ENCODE measurements around the gene PAK3. TPM values are rescaled to one million over a fixed set of nuclear protein-coding genes. Genes with fewer than 3 reads are reported as not detected.

Gene PAK3
- total RNA-seq, 4 donors from 2014 or later, result 1.3 to 7.0 (median 4.0) TPM

DNA sequence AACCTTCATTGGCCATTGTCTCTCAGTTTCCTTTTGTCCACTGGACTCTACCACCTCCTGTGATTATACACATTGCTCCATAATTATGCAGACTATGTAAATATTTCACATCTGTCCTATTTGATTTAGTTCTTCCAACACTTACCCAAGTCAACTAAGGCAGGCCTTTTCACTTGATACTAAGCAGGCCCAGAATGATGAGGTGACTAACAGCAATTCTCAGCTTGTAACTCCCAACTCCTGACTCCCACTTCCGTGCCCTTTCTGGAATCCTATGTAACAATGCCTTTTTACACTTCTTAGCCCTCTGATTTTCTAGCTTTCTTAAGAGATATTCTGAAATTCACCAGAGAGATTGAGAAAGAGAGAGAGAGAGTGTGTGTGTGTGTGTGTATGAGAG is 6.6 kb downstream of the PAK3 start:
- no peak overlapping the region for H3K4me3 ChIP-seq (ENCODE audit: low read depth, poor library complexity, severe bottlenecking)
- intact Hi-C loops (cut with DNase I; ENCODE audit: low total_unique reads), result no loop called here
- no peak for TF ChIP-seq POLR2A (IDR thresholded peaks at IDR 0.05)
- TF ChIP-seq, protein P1, sequence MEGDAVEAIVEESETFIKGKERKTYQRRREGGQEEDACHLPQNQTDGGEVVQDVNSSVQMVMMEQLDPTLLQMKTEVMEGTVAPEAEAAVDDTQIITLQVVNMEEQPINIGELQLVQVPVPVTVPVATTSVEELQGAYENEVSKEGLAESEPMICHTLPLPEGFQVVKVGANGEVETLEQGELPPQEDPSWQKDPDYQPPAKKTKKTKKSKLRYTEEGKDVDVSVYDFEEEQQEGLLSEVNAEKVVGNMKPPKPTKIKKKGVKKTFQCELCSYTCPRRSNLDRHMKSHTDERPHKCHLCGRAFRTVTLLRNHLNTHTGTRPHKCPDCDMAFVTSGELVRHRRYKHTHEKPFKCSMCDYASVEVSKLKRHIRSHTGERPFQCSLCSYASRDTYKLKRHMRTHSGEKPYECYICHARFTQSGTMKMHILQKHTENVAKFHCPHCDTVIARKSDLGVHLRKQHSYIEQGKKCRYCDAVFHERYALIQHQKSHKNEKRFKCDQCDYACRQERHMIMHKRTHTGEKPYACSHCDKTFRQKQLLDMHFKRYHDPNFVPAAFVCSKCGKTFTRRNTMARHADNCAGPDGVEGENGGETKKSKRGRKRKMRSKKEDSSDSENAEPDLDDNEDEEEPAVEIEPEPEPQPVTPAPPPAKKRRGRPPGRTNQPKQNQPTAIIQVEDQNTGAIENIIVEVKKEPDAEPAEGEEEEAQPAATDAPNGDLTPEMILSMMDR (IDR thresholded peaks at IDR 0.05), result no peak
- WGBS, 2 donors, result 74 to 100% methylated on average over 1 of the region's 1 CpG
- DNase-seq (ENCODE audit: low spot score in 2 of 2), result no peak

DNA sequence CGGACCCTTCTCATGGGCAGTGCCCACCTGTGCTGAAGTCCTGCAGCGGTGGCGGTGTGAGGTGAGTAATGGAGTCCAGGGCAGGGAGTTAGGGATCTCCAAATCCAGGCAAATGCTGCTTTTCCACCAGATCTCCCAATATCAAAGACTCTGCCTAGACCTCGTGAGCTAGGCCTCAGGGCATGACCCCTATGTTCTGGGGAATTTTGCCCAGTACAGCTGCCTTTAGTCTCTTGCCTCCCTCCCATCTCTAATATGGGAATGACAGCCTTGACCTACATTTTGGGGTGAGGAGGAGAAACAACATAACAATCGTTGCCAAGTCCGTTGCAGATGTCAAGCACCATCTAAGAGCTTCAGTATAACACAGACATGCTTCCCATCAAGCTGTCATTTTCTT is 7.3 kb downstream of the PAK3 start:
- intact Hi-C loops (cut with DNase I; ENCODE audit: low total_unique reads), result no loop called here
- no peak for DNase-seq (ENCODE audit: low spot score in 2 of 2)
- TF ChIP-seq, protein P1 (IDR thresholded peaks at IDR 0.05), result no peak
- no peak for TF ChIP-seq POLR2A (IDR thresholded peaks at IDR 0.05)
- H3K4me3 ChIP-seq (ENCODE audit: low read depth, poor library complexity, severe bottlenecking), result no peak overlapping the region
- WGBS, 2 donors, result 70 to 77% methylated on average over 6 of the region's 6 CpGs

DNA sequence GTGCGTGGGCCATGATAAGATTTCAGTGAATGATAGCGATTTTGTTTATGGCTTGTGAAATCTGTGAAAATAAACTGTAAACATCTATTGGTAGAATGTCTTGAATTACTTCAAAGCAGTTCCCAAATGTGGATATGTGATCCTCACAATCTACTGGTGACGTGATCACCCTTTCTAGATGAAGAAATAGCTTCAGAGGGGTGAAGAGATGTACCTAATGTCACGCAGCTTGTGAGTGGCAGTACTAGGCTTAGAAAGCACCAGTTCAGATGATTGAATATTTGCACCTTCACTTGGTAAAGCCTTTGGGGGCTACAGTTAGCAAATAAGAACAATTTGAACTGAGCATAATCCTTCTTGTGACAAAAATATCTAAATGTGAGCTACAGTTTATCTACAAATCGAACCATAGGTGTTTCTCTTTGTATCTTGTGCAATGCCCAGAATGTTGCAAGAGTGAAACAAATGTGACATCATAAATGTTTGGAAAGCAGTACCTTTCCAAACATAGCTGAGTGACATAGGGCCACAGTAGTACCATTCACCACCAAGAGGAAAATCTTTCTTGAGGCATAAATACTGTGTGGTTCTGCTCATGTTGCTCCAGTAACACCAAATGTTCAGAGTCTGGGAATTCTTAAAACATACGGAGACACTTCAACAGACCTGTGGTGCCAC is 14.2 kb downstream of the PAK3 start:
- no peak for TF ChIP-seq POLR2A (IDR thresholded peaks at IDR 0.05)
- TF ChIP-seq, protein P1 (IDR thresholded peaks at IDR 0.05), result no peak
- H3K4me3 ChIP-seq (ENCODE audit: low read depth, poor library complexity, severe bottlenecking), result no peak overlapping the region
- DNase-seq (ENCODE audit: low spot score in 2 of 2), result no peak
- WGBS, 2 donors, result 82 to 87% methylated on average over 6 of the region's 6 CpGs
- intact Hi-C loops (cut with DNase I; ENCODE audit: low total_unique reads), result no loop called here

DNA sequence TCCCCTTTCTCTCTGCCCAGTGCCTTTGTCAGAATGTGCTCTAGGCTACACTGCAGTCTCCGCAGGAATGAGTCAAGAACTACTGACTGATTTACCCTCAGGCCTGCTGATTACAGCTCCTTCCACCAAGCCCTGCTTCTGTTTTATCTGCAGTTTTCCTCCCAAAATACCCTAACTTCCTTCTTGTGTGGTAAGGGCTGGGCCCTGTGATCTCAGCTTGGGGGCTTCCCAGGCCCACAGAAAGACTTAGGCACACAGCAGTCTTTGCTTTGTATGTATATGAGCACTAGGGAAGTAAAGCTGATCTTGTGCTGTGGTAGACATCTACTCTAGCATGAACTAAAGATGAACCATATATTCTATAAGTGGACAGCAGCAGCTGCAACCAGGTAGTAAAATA is 18.8 kb downstream of the PAK3 start:
- intact Hi-C loops (cut with DNase I; ENCODE audit: low total_unique reads), result no loop called here
- H3K4me3 ChIP-seq (ENCODE audit: low read depth, poor library complexity, severe bottlenecking), result no peak overlapping the region
- 66 to 71% methylated on average over 1 of the region's 1 CpG for WGBS, 2 donors
- no peak for DNase-seq (ENCODE audit: low spot score in 2 of 2)
- TF ChIP-seq, protein P1 (IDR thresholded peaks at IDR 0.05), result no peak
- TF ChIP-seq POLR2A (IDR thresholded peaks at IDR 0.05), result no peak

GRCh38 chrX:111116666-111117065 is 20.7 kb downstream of the PAK3 start:
- WGBS, 2 donors, result 55 to 83% methylated on average over 1 of the region's 1 CpG
- no peak overlapping the region for H3K4me3 ChIP-seq (ENCODE audit: low read depth, poor library complexity, severe bottlenecking)
- no peak for DNase-seq (ENCODE audit: low spot score in 2 of 2)
- intact Hi-C loops (cut with DNase I; ENCODE audit: low total_unique reads), result no loop called here
- TF ChIP-seq POLR2A (IDR thresholded peaks at IDR 0.05), result no peak
- TF ChIP-seq, protein P1 (IDR thresholded peaks at IDR 0.05), result no peak

DNA sequence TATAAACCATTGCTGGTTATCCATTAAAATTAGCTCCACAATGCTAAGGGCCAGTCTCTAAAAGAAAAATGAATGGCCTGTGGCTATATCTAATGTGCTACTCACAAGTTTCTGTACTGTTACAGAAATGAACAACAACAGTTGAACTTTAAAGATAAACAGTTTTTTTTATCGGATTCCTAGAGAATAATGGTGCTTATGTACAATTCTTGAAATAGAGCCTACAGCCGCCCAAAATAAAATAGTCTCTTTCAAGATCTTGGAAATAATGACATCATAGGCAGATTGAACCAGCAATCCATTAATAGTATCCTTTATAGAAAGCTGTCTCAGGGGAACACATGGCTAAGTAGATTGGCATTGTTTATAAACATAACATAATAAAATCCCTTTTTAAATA is 23.4 kb downstream of the PAK3 start:
- intact Hi-C loops (cut with DNase I; ENCODE audit: low total_unique reads), result no loop called here
- H3K4me3 ChIP-seq (ENCODE audit: low read depth, poor library complexity, severe bottlenecking), result no peak overlapping the region
- DNase-seq (ENCODE audit: low spot score in 2 of 2), result no peak
- WGBS, 2 donors, result 41 to 53% methylated on average over 2 of the region's 2 CpGs
- TF ChIP-seq, protein P1 (IDR thresholded peaks at IDR 0.05), result no peak
- TF ChIP-seq POLR2A (IDR thresholded peaks at IDR 0.05), result no peak
